Right renal pelvis (tissue), 4 donors: ENCODE measurements around the gene HFM1. TPM values are rescaled to one million over a fixed set of nuclear protein-coding genes. Genes with fewer than 3 reads are reported as not detected.

Source experiments
- DNase-seq, 4 donors: peaks; one replicate each; pipeline ENCODE4 v3.0.0-alpha.2; 2013; ENCODE audit warnings: low read depth in 4 of 4, low spot score in 3 of 4, missing footprints in 1 of 4
- polyA plus RNA-seq, 4 donors: library from polyadenylated mRNA; unstranded; fragments of 120-200 nt; gene quantifications; one replicate each; pipeline ENCODE4 v1.2.1, GENCODE V29; 2013; ENCODE audit not compliant: insufficient read length in 4 of 4

Gene HFM1
- polyA plus RNA-seq, 4 donors = 5.5 to 9.9 (median 7.3) TPM

- no peak for DNase-seq
Measured at GRCh38 chr1:91261655-91262054, 143.0 kb downstream of the HFM1 start.

- no peak for DNase-seq
Measured at GRCh38 chr1:91245435-91245834, 159.2 kb downstream of the HFM1 start.

- DNase-seq = no peak
Measured at GRCh38 chr1:91244737-91245136, 159.9 kb downstream of the HFM1 start.

- no peak for DNase-seq
Measured at GRCh38 chr1:91243171-91243570, 161.5 kb downstream of the HFM1 start.

- DNase-seq = no peak
Measured at GRCh38 chr1:91234181-91234580, 170.5 kb downstream of the HFM1 start.

DNA sequence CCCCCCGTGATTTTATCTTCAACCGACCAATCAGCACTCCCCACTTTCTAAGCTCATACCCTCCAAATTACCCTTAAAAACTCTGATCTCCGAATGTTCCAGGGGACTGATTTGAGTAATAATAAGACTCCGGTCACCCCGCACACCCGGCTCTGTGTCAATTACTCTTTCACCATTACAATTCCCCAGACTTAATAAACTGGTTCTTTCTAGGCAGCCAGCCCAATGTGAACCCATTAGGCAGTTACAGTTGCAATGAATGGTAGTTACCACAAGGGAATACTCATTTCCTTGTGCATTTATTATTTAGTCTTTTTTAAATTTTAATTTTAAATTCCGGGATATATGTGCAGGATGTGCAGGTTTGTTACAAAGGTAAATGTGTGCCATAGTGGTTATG is 177.9 kb downstream of the HFM1 start:
- DNase-seq = no peak

DNA sequence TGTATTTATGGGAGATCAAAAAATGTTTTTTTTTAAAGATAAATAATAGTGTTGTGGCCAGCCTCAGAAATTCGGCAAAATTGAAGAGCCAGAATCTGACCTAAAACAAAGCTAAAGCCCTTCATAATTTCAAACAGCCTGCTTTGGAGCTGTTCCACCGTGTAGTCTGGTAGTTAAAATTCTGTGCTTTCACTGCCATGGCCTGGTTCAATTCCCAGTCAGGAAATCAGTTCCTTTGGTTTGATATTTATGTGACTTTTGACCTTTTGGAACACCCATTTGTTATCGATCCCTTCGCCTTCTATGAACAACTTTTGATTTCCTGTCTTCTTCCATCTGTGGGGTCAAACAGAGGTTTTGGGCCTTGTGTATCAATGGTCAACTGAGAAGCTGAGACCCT is 179.8 kb downstream of the HFM1 start:
- DNase-seq = no peak

DNA sequence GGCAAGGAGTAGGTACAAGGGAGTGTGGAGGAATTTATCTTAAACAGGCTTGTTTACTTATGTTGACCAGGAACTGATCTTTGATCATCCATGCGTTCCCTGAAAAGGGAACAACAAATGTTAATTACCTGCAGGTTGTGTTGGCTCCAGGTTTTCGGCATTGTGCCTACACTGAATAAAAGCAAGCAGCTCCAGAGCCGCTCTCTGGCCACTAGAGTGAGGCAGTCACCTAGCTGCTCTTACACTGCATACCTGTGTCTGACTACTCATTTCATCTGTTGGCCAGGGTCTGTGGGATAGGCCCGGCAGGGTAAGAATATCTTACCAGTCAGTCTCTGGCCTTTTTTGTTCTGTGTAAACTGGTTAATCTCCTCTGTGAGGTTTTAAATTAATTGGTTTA is 183.6 kb downstream of the HFM1 start:
- DNase-seq = no peak

GRCh38 chr1:91217911-91218310 is 186.7 kb downstream of the HFM1 start:
- DNase-seq = no peak

Other genes with a start within 250 kb of the HFM1 start
- gene CDC7, start 96.0 kb upstream of the HFM1 start, polyA plus RNA-seq = 10 to 100 TPM; 23.7 to 29.7 (median 28.0) TPM